ENCODE measurements around the gene C1orf198. TPM values are rescaled to one million over a fixed set of nuclear protein-coding genes. Genes with fewer than 3 reads are reported as not detected.
A peak's percentile ranks its signal among the peaks of the same experiment; 100 is the strongest.

The C1orf198 gene
- total RNA-seq, 1 experiment from 2014 or later: 22.9 TPM

GRCh38 chr1:230869500-230869899 lies 1.2 kb upstream of the C1orf198 start (continued):
- TF ChIP-seq ZNF274 (IDR thresholded peaks at IDR 0.05; ENCODE audit: low read depth, low read length) (no peak), EZH2phosphoT487 (IDR thresholded peaks at IDR 0.05; ENCODE audit: borderline replicate concordance) (no peak), SRF (IDR thresholded peaks at IDR 0.05; ENCODE audit: low read depth) (no peak), MAX (IDR thresholded peaks at IDR 0.05) (no peak)

GRCh38 chr1:230868736-230869385 lies 540 bp upstream of the C1orf198 start:
- TSS peak; percentile 82 for BruUV-seq (replicated peaks)

More at GRCh38 chr1:230868736-230869385, 540 bp upstream of the C1orf198 start:
- ATAC-seq (peak; percentile 77), DNase-seq (ENCODE audit: low read depth, low spot score) (peak; percentile 24)
- Histone ChIP-seq H4K20me1 (ENCODE audit: insufficient read depth) (no peaks in the 10 kb centered on the region), H3K4me1 (ENCODE audit: control insufficient read depth in 1 of 2, insufficient read depth in 2 of 2, low read length in 2 of 2) (peaks cover 6 to 30% of the 10 kb centered on the region in 2 experiments), H3K27ac (ENCODE audit: low read depth, low read length) (peak overlapping the region; percentile 14; the same call in 1 of the 2 replicates), H3K9me3 (ENCODE audit: control insufficient read depth in 1 of 2, insufficient read depth in 1 of 2, low read depth in 1 of 2, low read length in 2 of 2) (no peaks in the 10 kb centered on the region), H3K79me2 (ENCODE audit: insufficient read depth, low read length) (peaks cover 39% of the 10 kb centered on the region), H3K9ac (ENCODE audit: low read length) (peak overlapping the region; percentile 87), H3K4me2 (ENCODE audit: low read length) (peak overlapping the region; percentile 84), H3K4me3 (replicated peaks in 1 of 2; ENCODE audit: low read depth in 1 of 2, low read length in 2 of 2) (peak overlapping the region; percentile 68 to 92), H3K36me3 (ENCODE audit: control insufficient read depth in 1 of 2, insufficient read depth in 2 of 2, low read length in 2 of 2) (no peaks in the 10 kb centered on the region), H3K9me2 (ENCODE audit: insufficient read depth) (no peaks in the 10 kb centered on the region), H3K27me3 (ENCODE audit: insufficient read depth, low read length) (no peaks in the 10 kb centered on the region), H2AFZ (ENCODE audit: low read depth, low read length, poor library complexity, severe bottlenecking) (no peak overlapping the region)
- ChIA-PET POLR2A (interaction anchor here (0.6 kb wide), 1 partner anchor 524 kb away, joined by 3 read pairs; no protein-coding TSS in a partner anchor), RAD21 (ENCODE audit: low non-redundant PET in 1 of 2, low total read pairs in 2 of 2, uncharacterized antibody in 2 of 2, unreplicated experiment in 2 of 2) (no interaction called here), CTCF (no interaction called here)
- no peak for TF ChIP-seq SRF (IDR thresholded peaks at IDR 0.05; ENCODE audit: low read depth)
- no peak for TF ChIP-seq POLR2A (IDR thresholded peaks at IDR 0.05; ENCODE audit: borderline replicate concordance, extremely low read depth, insufficient read depth, insufficient read length)
- TF ChIP-seq FOSL1 (IDR thresholded peaks at IDR 0.05; ENCODE audit: low read depth): no peak
- TF ChIP-seq ZFX (IDR thresholded peaks at IDR 0.05): peak; percentile 6; the same call in 1 of the 2 replicates
- TF ChIP-seq SP1 (IDR thresholded peaks at IDR 0.05; ENCODE audit: low read depth): no peak
- TF ChIP-seq MAX (IDR thresholded peaks at IDR 0.05): peak; percentile 91
- TF ChIP-seq, protein P1, sequence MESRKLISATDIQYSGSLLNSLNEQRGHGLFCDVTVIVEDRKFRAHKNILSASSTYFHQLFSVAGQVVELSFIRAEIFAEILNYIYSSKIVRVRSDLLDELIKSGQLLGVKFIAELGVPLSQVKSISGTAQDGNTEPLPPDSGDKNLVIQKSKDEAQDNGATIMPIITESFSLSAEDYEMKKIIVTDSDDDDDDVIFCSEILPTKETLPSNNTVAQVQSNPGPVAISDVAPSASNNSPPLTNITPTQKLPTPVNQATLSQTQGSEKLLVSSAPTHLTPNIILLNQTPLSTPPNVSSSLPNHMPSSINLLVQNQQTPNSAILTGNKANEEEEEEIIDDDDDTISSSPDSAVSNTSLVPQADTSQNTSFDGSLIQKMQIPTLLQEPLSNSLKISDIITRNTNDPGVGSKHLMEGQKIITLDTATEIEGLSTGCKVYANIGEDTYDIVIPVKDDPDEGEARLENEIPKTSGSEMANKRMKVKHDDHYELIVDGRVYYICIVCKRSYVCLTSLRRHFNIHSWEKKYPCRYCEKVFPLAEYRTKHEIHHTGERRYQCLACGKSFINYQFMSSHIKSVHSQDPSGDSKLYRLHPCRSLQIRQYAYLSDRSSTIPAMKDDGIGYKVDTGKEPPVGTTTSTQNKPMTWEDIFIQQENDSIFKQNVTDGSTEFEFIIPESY (IDR thresholded peaks at IDR 0.05; ENCODE audit: extremely low read depth, insufficient replicate concordance, low read length): no peak
- intact Hi-C loops (cut with micrococcal nuclease): no loop called here

All from HCT116 (cell line).